Osteoblast (primary cell): ENCODE measurements around the gene CTNND2. TPM values are rescaled to one million over a fixed set of nuclear protein-coding genes. Genes with fewer than 3 reads are reported as not detected.

Source experiments
- DNase-seq: peaks from one replicate; pipeline ENCODE4 v3.0.0; 2011; ENCODE audit warnings: low spot score, mixed read lengths; ENCODE audit not compliant: insufficient read length; ENCODE audit errors: missing footprints
- H2AFZ ChIP-seq: 2 replicates; pipeline ENCODE4 v1.6.0; 2011; ENCODE audit warnings: mild to moderate bottlenecking, low read length
- H3K27ac ChIP-seq: 2 replicates; pipeline ENCODE4 v1.5.1; 2011; ENCODE audit warnings: mild to moderate bottlenecking, low read depth, low read length, moderate library complexity
- H3K27me3 ChIP-seq: 2 replicates; pipeline ENCODE4 v1.6.0; 2012; ENCODE audit warnings: mild to moderate bottlenecking, control low read depth, inconsistent platforms, low read length, moderate library complexity; ENCODE audit not compliant: insufficient read depth
- H3K36me3 ChIP-seq: 2 replicates; pipeline ENCODE4 v1.5.1; 2011; ENCODE audit warnings: mild to moderate bottlenecking, low read length, control low read depth, moderate library complexity; ENCODE audit not compliant: insufficient read depth
- H3K4me1 ChIP-seq: 2 replicates; pipeline ENCODE4 v1.5.1; 2011; ENCODE audit warnings: mild to moderate bottlenecking, low read length, control low read depth, moderate library complexity; ENCODE audit not compliant: insufficient read depth
- H3K4me2 ChIP-seq: 2 replicates; pipeline ENCODE4 v1.6.0; 2011; ENCODE audit warnings: mild to moderate bottlenecking, low read length; ENCODE audit not compliant: insufficient read depth
- H3K4me3 ChIP-seq: fragments of 200-600 bp; sonication (generic); 3 replicates; pipeline ENCODE4 v1.5.1; 2012; ENCODE audit warnings: mild to moderate bottlenecking, low read length, inconsistent platforms; ENCODE audit not compliant: insufficient read depth
- H3K79me2 ChIP-seq: 2 replicates; pipeline ENCODE4 v1.6.0; 2012; ENCODE audit warnings: mild to moderate bottlenecking, low read length, control low read depth, inconsistent platforms; ENCODE audit not compliant: insufficient read depth
- H3K9me3 ChIP-seq: 2 replicates; pipeline ENCODE4 v1.5.1; 2011; ENCODE audit warnings: low read depth, low read length, control low read depth
- H4K20me1 ChIP-seq: 2 replicates; pipeline ENCODE4 v1.6.0; 2012; ENCODE audit warnings: mild to moderate bottlenecking, low read length, control low read depth; ENCODE audit not compliant: insufficient read depth
- CTCF ChIP-seq: IDR thresholded peaks from 2 replicates; pipeline ENCODE4 v1.5.1; 2011; ENCODE audit warnings: mild to moderate bottlenecking, low read depth, low read length, moderate library complexity; ENCODE audit errors: extremely low read depth
- total RNA-seq: library from RNA; depleted of rRNA; stranded (reverse); fragments of >200 nt; gene quantifications from 2 replicates; pipeline ENCODE4 v1.2.3, GENCODE V29; 2012

CTNND2 gene
- total RNA-seq, 1 donor: not detected

- Histone ChIP-seq H3K27me3 (no peaks in the 10 kb centered on the region), H3K9me3 (no peaks in the 10 kb centered on the region), H3K27ac (no peak overlapping the region), H4K20me1 (no peaks in the 10 kb centered on the region), H3K79me2 (no peaks in the 10 kb centered on the region), H3K4me3 (no peak overlapping the region), H2AFZ (no peak overlapping the region), H3K4me2 (no peak overlapping the region), H3K4me1 (no peaks in the 10 kb centered on the region), H3K36me3 (no peaks in the 10 kb centered on the region)
- DNase-seq: no peak
- TF ChIP-seq CTCF: no peak
These were observed 383.9 kb downstream of the CTNND2 start for GRCh38 chr5:11520241-11520930.

DNA sequence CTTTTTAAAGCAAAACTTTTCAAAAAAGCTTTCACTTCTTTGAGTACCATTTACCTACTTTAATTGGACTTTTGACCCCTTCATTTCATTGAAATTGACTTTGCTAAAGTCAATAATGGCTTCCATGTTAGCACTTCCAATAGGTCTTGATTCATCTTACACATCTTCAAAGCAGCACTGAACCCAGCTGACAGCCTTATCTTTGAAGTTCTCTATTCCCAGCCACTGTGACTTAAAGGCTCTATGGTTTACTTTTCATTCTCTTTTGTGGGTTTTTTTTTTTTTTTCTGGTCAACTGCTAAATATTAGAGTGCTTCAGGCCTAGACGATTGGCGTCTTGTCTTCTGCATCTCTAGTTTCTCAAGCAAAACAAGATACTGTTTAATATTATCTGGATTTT is 385.0 kb downstream of the CTNND2 start:
- Histone ChIP-seq H3K4me2 (no peak overlapping the region), H3K79me2 (no peaks in the 10 kb centered on the region), H2AFZ (no peak overlapping the region), H3K4me3 (no peak overlapping the region), H3K9me3 (no peaks in the 10 kb centered on the region), H3K27me3 (no peaks in the 10 kb centered on the region), H3K36me3 (no peaks in the 10 kb centered on the region), H4K20me1 (no peaks in the 10 kb centered on the region), H3K4me1 (no peaks in the 10 kb centered on the region), H3K27ac (no peak overlapping the region)
- no peak for TF ChIP-seq CTCF
- DNase-seq: no peak

GRCh38 chr5:11518676-11519075 is 385.6 kb downstream of the CTNND2 start:
- TF ChIP-seq CTCF: no peak
- no peak overlapping the region for H3K4me3 ChIP-seq
- DNase-seq: no peak
- no peak overlapping the region for H2AFZ ChIP-seq
- no peaks in the 10 kb centered on the region for H3K4me1 ChIP-seq
- no peaks in the 10 kb centered on the region for H3K36me3 ChIP-seq
- H4K20me1 ChIP-seq: no peaks in the 10 kb centered on the region
- H3K9me3 ChIP-seq: no peaks in the 10 kb centered on the region
- no peaks in the 10 kb centered on the region for H3K27me3 ChIP-seq
- no peaks in the 10 kb centered on the region for H3K79me2 ChIP-seq
- no peak overlapping the region for H3K27ac ChIP-seq
- no peak overlapping the region for H3K4me2 ChIP-seq

GRCh38 chr5:11514705-11515432 is 389.4 kb downstream of the CTNND2 start:
- Histone ChIP-seq H3K9me3 (no peaks in the 10 kb centered on the region), H3K27me3 (no peaks in the 10 kb centered on the region), H2AFZ (no peak overlapping the region), H3K27ac (no peak overlapping the region), H3K79me2 (no peaks in the 10 kb centered on the region), H4K20me1 (no peaks in the 10 kb centered on the region), H3K4me2 (no peak overlapping the region), H3K4me3 (no peak overlapping the region), H3K36me3 (no peaks in the 10 kb centered on the region), H3K4me1 (no peaks in the 10 kb centered on the region)
- no peak for DNase-seq
- no peak for TF ChIP-seq CTCF
